HTERT RPE-1 (cell line): Measurements from ENCODE around the gene HSPB9.

Experiments
- in situ Hi-C: fragments of 300-500 bp; cut with MboI; formaldehyde crosslinking; loops from 4 replicates; pipeline ENCODE4 v1.14.3; 2020; ENCODE audit warnings: low sequenced_read_pairs

HSPB9 gene

DNA sequence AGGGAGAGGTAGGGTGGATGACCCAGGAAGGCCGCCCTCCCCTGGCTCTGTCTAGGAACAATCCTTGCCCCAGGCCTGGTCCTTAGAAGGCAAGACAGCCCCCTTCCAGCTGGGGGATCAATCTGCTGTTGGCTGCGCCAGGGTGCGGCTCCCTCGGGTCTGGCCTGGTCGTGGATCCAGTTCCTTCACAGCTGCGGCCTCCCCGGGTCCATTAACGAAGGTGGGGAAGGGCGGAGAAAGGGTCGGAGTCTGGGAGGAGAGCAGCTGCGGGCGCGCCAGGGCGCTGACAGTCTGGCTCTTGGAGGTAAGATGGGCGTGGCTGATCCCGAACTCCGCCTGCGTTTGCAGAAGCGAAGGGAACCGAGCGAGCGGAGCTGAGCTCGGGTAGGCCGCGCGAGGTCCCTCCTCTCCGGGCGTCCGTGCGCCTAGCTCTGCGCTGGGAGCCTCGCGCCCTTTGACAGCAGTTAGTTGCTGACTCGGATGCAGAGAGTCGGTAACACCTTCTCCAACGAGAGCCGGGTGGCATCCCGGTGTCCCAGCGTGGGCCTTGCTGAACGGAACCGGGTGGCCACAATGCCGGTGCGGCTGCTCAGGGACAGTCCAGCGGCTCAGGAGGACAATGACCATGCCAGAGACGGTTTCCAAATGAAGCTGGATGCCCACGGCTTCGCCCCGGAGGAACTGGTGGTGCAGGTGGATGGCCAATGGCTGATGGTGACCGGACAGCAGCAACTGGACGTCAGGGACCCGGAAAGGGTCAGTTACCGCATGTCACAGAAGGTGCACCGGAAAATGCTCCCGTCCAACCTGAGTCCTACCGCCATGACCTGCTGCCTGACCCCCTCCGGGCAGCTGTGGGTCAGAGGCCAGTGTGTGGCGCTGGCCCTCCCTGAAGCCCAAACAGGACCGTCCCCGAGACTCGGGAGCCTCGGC lies at the start of gene HSPB9:
TSS of gene HSPB9 (plus strand) at position 434 of the 933 bp plus-strand sequence. CDS start at position 481, 47 bp downstream.
- in situ Hi-C loops: no loop called here

DNA sequence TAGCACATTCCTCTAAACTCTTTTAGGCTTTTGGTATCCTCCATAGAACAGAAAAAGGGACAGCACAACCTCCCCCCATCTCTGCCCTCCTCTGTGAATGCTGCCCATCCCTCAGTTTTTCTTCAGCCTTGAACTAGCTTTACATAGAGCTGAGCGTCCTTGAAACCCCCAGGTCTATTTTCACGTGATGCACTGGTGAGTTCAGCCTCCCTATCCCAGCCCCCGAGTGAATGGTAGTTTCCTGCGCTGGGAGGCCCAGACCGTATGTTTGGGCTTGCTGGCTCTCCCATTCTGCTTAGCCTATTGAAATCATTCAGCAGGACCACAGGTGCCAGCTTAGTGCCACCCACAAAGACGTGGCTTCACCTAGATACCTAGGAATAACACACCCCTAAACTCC lies 46.8 kb upstream of the HSPB9 start:
- in situ Hi-C loops: no loop called here

DNA sequence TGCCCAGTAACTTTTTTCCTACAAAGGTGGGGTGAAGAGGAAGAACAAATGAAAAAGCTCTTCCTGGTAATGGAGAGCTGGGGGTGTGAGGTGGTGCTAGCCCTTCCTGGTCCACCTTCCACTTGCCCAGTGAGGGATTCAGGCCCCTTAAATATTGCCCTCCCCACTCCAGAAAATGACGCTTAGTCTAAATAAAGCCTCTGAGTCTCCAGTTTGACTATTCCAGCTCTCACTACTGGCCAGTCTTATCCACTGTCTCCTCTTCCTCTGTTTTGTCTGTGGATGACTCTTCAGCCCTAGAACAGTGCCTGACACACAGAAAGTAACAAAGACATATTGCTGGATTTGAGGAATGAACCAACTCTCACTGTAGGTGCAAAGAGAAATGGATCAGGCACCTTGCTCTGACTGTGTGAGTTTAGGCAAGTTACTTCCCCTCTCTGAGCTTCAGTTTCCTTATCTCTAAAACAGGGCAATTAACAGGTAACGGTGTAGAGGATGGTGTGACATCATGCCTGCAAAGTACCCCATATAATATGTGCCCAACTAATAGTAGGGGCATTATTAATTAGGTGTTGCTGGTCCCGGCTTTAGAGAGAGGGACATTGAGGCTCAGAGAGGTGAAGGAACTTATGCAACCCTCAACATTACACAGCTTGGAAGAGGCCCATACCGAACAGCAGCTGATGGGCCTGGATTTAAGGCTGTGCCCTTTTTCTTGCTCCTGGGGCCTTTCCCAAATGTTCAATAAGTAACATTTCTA lies 45.6 kb upstream of the HSPB9 start:
- in situ Hi-C loops: no loop called here

- in situ Hi-C loops: no loop called here
Measured at GRCh38 chr17:42077755-42078154, 44.8 kb upstream of the HSPB9 start.

GRCh38 chr17:42078396-42079043 lies 44.1 kb upstream of the HSPB9 start:
- in situ Hi-C loops: no loop called here

GRCh38 chr17:42079541-42079940 lies 43.1 kb upstream of the HSPB9 start:
- in situ Hi-C loops: no loop called here

GRCh38 chr17:42081516-42082129 lies 41.0 kb upstream of the HSPB9 start:
- in situ Hi-C loops: no loop called here

DNA sequence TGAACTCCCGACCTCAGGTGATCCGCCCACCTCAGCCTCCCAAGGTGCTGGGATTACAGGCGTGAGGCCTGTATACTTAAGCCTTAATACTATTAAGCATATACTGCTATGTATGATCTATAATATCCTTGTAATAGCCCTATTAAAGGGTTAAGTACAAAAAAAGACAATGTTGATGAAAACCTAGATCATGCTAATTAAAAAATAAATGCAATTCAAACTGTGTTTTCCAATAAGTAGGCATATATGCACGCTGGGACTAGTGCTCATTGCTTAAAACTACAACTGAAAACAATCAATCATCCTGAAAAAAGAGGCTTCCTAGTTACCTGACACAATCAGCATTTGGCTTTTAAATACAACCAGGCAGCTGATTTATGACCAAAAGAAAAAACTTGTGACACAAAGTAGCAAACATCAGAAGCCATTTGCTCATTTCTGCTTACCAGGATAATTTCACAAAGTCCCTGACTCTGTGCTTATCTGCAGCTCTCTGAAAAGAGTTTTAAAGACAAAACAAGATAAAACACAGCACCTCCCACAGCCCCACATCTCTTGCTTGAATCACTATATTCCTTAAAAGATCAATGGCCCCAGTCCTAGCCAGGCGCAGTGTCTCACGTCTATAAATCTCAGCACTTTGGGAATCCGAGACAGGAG lies 35.4 kb upstream of the HSPB9 start:
- in situ Hi-C loops: no loop called here

GRCh38 chr17:42087736-42088705 lies 34.6 kb upstream of the HSPB9 start:
- in situ Hi-C loops: no loop called here

GRCh38 chr17:42088736-42089135 lies 33.9 kb upstream of the HSPB9 start:
- in situ Hi-C loops: no loop called here

DNA sequence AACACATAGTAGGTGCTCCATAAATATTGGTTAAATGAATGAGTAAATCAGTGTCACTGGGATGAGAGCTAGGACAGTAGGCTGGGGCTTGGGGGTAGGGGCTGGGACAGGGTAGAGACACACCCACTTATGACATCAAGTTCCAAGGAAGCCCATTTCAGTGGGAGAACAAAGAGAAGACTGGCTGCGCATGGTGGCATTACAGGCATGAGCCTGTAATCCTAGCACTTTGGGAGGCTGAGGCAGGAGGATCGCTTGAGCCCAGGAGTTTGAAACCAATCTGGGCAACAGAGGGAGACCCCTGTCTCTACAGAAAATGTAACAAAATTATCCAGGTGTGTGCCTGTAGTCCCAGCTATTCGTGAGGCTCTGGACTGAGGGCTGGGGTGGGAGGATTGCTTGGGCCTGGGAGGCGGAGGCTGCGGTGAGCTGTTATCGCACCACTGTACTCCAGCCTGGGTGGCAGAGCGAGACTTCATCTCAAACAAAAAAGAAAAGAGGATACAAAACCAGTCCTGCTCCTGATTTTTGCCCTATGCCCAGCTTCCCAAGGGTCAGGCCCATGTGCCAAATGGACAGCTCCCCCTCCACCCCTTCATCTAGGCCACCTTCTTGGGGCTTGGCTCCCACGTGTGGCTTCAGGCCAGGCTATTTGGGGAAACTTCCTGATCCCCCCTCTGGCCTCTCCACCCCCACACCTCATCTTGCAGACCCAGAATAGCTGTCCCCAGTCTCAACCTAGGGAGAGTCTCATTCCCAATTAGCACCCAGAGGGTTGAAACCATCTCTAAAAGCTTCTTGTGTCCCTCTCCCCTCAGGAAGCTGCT lies 31.4 kb upstream of the HSPB9 start:
- in situ Hi-C loops: no loop called here

DNA sequence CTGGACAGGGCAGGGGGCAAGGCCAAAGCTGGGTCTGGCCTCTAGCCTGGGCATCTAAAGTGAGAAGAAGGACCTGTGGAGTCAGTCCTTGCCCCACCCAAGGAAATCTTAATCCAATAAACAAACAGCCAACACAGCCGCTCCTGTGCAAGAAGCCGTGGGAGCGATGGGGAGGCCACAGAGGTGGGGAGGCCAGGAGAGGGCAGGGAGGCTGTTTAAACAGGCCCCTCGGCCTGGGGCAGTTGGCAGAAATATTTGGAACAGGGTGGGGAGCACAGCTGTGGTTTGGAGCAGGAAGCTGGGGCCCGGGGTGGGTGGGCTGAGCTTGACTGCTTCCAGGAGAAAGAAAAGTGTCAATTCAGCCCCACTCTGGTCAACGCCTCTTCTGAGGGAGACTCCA lies 29.7 kb upstream of the HSPB9 start:
- in situ Hi-C loops: no loop called here

GRCh38 chr17:42094375-42095069 lies 28.1 kb upstream of the HSPB9 start:
- in situ Hi-C loops: no loop called here

GRCh38 chr17:42096360-42097111 lies 26.1 kb upstream of the HSPB9 start:
- in situ Hi-C loops: no loop called here

GRCh38 chr17:42097691-42098631 lies 24.6 kb upstream of the HSPB9 start, which contains the start of gene ZNF385C:
ZNF385C (minus strand) TSS chr17:42098473; CDS start chr17:42063056, 35,417 bp downstream.
- in situ Hi-C loops: no loop called here
